Gastrocnemius medialis (tissue), 4 donors: ENCODE data around the gene GCAT. TPM values are rescaled to one million over a fixed set of nuclear protein-coding genes. Genes with fewer than 3 reads are reported as not detected.

Experiments
- ATAC-seq, 2 donors: fragments of 150-250 bp; one replicate each; pipeline ENCODE4 v1.9.1; 2016
- DNase-seq, 2 donors: peaks; one replicate each; pipeline ENCODE4 v3.0.0-alpha.2; 2019
- H3K27ac ChIP-seq, 4 donors: fragments of 200-600 bp; sonication (generic); 1 replicate in 1 of 4; 2 replicates in 3 of 4; pipeline ENCODE4 v1.5.1; 2016 to 2018; ENCODE audit warnings: mild to moderate bottlenecking in 2 of 4, moderate library complexity in 1 of 4
- H3K27me3 ChIP-seq, 3 donors: fragments of 200-600 bp; sonication (generic) in 2 of 3; 1 replicate in 1 of 3; 2 replicates in 2 of 3; pipeline versions ENCODE4 v1.5.1 to v1.6.0; 2016 to 2019; ENCODE audit warnings: mild to moderate bottlenecking in 1 of 3, moderate library complexity in 1 of 3
- H3K36me3 ChIP-seq, 2 donors: fragments of 200-600 bp; sonication (generic) in 1 of 2; one replicate each; pipeline ENCODE4 v1.5.1; 2017 to 2018
- H3K4me1 ChIP-seq, 2 donors: fragments of 200-600 bp; sonication (generic) in 1 of 2; one replicate each; pipeline ENCODE4 v1.5.1; 2016 to 2017; ENCODE audit warnings: mild to moderate bottlenecking in 2 of 2
- H3K4me3 ChIP-seq, 4 donors: fragments of 200-600 bp; sonication (generic) in 3 of 4; 1 replicate in 1 of 4; 2 replicates in 3 of 4; pipeline ENCODE4 v1.5.1; 2016 to 2019; ENCODE audit warnings: mild to moderate bottlenecking in 2 of 4
- H3K9me3 ChIP-seq, 3 donors: fragments of 200-600 bp; sonication (generic) in 2 of 3; 1 replicate in 1 of 3; 2 replicates in 2 of 3; pipeline ENCODE4 v1.5.1; 2016 to 2019
- POLR2A ChIP-seq, 2 donors: fragments of 450-650 bp; IDR thresholded peaks; one replicate each; pipeline ENCODE4 v1.6.1; 2017; ENCODE audit warnings: antibody characterized with exemption in 2 of 2, mild to moderate bottlenecking in 2 of 2, moderate library complexity in 2 of 2
- in situ Hi-C, 4 donors: fragments of 200-750 bp; cut with MboI; loops; one replicate each; pipeline versions ENCODE4 v1.15.0 to v1.8.0; 2017; ENCODE audit warnings: low sequenced_read_pairs in 4 of 4
- intact Hi-C: fragments of 100-400 bp; cut with DNase I; formaldehyde crosslinking; loops from one replicate; pipeline ENCODE4 v1.15.1; 2023; ENCODE audit warnings: low total_unique reads
- total RNA-seq, 4 donors: library from RNA; depleted of rRNA; stranded (reverse); fragments of >200 nt; gene quantifications; one replicate each; pipeline versions ENCODE4 v1.1.0 to v1.2.3, GENCODE V29; 2016
- TF ChIP-seq, protein P1 (sequence below), 5 experiments: fragments of 450-650 bp in 3 of 5; fragments of 200-600 bp in 2 of 5; sonication (generic) in 2 of 5; IDR thresholded peaks in 4 of 5; conservative IDR thresholded peaks in 1 of 5; 1 replicate in 4 of 5; 2 replicates in 1 of 5; pipeline ENCODE4 v1.5.1; 2016 to 2019; ENCODE audit warnings: antibody characterized with exemption in 5 of 5, mild to moderate bottlenecking in 3 of 5, moderate library complexity in 3 of 5

GCAT gene
- total RNA-seq, 4 donors from 2014 or later = 10.0 to 21.5 (median 15.1) TPM

DNA sequence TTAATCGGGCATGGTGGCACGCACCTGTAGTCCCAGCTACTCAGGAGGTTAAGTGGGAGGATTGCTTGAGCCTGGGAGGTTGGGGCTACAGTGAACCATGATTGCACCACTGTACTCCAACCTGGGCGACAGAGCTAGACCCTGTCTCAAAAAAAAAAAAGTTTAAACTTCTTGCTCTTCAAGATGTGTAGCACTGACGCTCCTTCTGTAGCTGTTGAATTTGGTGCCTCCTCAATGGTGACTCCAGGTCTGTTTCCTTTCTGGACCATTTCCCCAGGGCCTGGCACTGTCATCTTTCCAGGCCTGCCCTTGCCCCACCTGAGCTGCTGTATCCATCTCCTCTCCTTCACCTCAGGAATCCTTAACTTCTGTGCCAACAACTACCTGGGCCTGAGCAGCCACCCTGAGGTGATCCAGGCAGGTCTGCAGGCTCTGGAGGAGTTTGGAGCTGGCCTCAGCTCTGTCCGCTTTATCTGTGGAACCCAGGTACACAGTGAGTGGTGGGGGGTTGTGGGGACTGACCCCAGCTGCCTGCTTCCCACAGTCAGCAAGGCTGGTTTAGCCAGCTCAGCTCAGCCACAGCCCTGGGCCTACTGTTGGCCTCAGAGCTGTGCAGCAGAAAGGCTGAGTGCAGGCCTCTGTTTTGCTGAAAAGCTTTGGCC is 2.1 kb downstream of the GCAT start:
- H3K9me3 ChIP-seq = no peaks in the 10 kb centered on the region
- H3K36me3 ChIP-seq = no peaks in the 10 kb centered on the region
- H3K27ac ChIP-seq = no peak overlapping the region
- H3K4me3 ChIP-seq = no peak overlapping the region
- TF ChIP-seq POLR2A (IDR thresholded peaks at IDR 0.05) = no peak
- TF ChIP-seq, protein P1, sequence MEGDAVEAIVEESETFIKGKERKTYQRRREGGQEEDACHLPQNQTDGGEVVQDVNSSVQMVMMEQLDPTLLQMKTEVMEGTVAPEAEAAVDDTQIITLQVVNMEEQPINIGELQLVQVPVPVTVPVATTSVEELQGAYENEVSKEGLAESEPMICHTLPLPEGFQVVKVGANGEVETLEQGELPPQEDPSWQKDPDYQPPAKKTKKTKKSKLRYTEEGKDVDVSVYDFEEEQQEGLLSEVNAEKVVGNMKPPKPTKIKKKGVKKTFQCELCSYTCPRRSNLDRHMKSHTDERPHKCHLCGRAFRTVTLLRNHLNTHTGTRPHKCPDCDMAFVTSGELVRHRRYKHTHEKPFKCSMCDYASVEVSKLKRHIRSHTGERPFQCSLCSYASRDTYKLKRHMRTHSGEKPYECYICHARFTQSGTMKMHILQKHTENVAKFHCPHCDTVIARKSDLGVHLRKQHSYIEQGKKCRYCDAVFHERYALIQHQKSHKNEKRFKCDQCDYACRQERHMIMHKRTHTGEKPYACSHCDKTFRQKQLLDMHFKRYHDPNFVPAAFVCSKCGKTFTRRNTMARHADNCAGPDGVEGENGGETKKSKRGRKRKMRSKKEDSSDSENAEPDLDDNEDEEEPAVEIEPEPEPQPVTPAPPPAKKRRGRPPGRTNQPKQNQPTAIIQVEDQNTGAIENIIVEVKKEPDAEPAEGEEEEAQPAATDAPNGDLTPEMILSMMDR (IDR thresholded peaks at IDR 0.05 in 4 of 5, conservative IDR thresholded peaks at IDR 0.05 in 1 of 5) = no peak
- ATAC-seq = no peak
- H3K4me1 ChIP-seq = peaks cover 10 to 17% of the 10 kb centered on the region in 2 donors
- intact Hi-C loops = loop anchor here (5.0 kb wide), 1 partner anchor 133 kb away; the partner anchor contains the start of gene LGALS1
- no peak for DNase-seq
- in situ Hi-C loops = loop anchor here in 2 of 4 donors (10.0 to 25.0 kb wide), 2 partner anchors 145 to 152 kb away; partner anchors contain the start of genes C22orf23 (in 2 of the 2) and POLR2F (in 2 of the 2)
- no peaks in the 10 kb centered on the region for H3K27me3 ChIP-seq

DNA sequence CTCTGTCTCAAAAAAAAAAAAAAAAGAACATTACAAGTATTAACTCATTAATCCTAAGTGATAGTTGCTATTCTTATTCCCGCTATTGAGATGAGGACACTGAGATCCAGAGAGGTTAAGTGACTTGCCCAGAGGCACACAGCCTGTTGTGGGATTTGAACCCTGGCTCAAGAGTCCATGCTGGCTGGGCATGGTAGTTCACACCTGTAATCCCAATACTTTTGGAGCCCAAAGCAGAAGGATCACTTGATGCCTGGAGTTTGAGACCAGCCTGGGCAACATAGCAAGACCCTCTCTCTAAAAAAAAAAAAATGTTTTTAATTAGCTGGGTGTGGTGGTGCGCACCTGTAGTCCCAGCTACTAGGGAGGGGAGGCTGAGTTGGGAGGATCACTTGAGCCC is 4.1 kb downstream of the GCAT start:
- intact Hi-C loops = no loop called here
- H3K27ac ChIP-seq = no peak overlapping the region
- TF ChIP-seq, protein P1 (IDR thresholded peaks at IDR 0.05 in 4 of 5, conservative IDR thresholded peaks at IDR 0.05 in 1 of 5) = no peak
- TF ChIP-seq POLR2A (IDR thresholded peaks at IDR 0.05) = no peak
- H3K27me3 ChIP-seq = no peaks in the 10 kb centered on the region
- in situ Hi-C loops = loop anchor here in 2 of 4 donors (10.0 to 25.0 kb wide), 2 partner anchors 143 to 150 kb away; partner anchors contain the start of genes C22orf23 (in 2 of the 2) and POLR2F (in 2 of the 2)
- H3K4me3 ChIP-seq = no peak overlapping the region
- no peak for ATAC-seq
- peaks cover 7 to 10% of the 10 kb centered on the region in 2 donors for H3K4me1 ChIP-seq
- no peaks in the 10 kb centered on the region for H3K36me3 ChIP-seq
- DNase-seq = no peak
- no peaks in the 10 kb centered on the region for H3K9me3 ChIP-seq

DNA sequence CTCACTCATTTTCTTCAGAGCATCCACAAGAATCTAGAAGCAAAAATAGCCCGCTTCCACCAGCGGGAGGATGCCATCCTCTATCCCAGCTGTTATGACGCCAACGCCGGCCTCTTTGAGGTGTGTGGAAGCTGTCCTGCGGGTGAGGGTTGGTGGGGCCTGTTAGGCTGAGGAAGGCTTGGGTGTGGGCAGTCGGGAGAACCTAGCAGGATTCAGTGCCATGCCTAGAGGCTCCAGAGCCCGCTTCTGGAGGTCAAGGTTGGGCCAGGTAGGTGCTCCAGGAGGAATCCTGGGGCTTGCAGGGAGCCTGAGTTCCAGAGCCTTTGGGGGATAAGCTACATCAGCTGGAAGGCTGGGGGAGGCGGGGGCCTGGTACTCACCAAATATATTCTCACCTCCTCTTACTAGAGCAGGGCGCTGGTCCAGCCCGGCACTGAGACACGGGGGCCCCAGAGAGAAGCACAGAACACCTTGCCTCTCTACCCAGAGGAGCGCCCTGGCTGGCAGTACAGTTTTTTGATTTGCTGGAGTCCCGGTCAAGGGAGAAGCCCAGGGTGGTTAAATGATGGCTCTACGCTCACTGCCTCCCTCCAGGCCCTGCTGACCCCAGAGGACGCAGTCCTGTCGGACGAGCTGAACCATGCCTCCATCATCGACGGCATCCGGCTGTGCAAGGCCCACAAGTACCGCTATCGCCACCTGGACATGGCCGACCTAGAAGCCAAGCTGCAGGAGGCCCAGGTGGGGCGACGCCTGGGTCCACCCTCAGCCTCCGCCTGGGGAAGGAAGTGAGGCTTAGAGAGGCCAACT is 5.3 kb downstream of the GCAT start:
- H3K36me3 ChIP-seq = no peaks in the 10 kb centered on the region
- H3K4me3 ChIP-seq = no peak overlapping the region
- intact Hi-C loops = no loop called here
- H3K27me3 ChIP-seq = no peaks in the 10 kb centered on the region
- DNase-seq (no peak), ATAC-seq (no peak)
- TF ChIP-seq, protein P1 (IDR thresholded peaks at IDR 0.05 in 4 of 5, conservative IDR thresholded peaks at IDR 0.05 in 1 of 5) = no peak
- TF ChIP-seq POLR2A (IDR thresholded peaks at IDR 0.05) = no peak
- H3K9me3 ChIP-seq = no peaks in the 10 kb centered on the region
- in situ Hi-C loops = loop anchor here in 2 of 4 donors (10.0 to 25.0 kb wide), 2 partner anchors 142 to 149 kb away; partner anchors contain the start of genes C22orf23 (in 2 of the 2) and POLR2F (in 2 of the 2)
- peaks cover 12 to 13% of the 10 kb centered on the region in 2 donors for H3K4me1 ChIP-seq
- H3K27ac ChIP-seq = no peak overlapping the region

DNA sequence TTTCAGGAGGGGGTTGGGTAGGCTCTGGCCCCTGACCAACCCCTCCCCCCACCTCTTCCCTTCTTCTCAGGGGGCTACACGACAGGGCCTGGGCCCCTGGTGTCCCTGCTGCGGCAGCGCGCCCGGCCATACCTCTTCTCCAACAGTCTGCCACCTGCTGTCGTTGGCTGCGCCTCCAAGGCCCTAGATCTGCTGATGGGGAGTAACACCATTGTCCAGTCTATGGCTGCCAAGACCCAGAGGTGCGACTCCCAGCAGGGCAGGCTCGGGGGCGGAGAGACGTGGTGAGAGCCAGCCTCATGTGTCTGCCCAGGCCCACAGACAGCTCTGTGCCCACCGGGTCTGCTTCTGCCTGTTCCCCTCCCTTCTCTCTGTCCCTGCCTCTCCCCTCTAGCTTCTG is 7.9 kb downstream of the GCAT start:
- intact Hi-C loops = no loop called here
- TF ChIP-seq, protein P1 (IDR thresholded peaks at IDR 0.05 in 4 of 5, conservative IDR thresholded peaks at IDR 0.05 in 1 of 5) = no peak
- TF ChIP-seq POLR2A (IDR thresholded peaks at IDR 0.05) = no peak

More for the DNA sequence above, 7.9 kb downstream of the GCAT start:
- no peaks in the 10 kb centered on the region for H3K27me3 ChIP-seq
- no peak for ATAC-seq
- no peaks in the 10 kb centered on the region for H3K36me3 ChIP-seq
- no peak for DNase-seq
- H3K9me3 ChIP-seq = no peaks in the 10 kb centered on the region
- no peak overlapping the region for H3K27ac ChIP-seq
- H3K4me3 ChIP-seq = no peak overlapping the region
- H3K4me1 ChIP-seq = peaks cover 13 to 14% of the 10 kb centered on the region in 2 donors
- in situ Hi-C loops = loop anchor here (5.0 to 25.0 kb wide), 4 partner anchors 47 to 147 kb away; partner anchors contain the start of genes C22orf23 (in 2 of the 4) and POLR2F (in 2 of the 4)
